Right cardiac atrium (tissue), 5 donors: ENCODE data around the gene CRIP3. TPM values are rescaled to one million over a fixed set of nuclear protein-coding genes. Genes with fewer than 3 reads are reported as not detected.
"Not testable (repeated sequence)": the region's sequence is repeated elsewhere in the genome, so short reads cannot be mapped to it uniquely, and the experiment has no call there.

Experiments used
- ATAC-seq, 2 donors: fragments of 200-7000 bp; cut with Tn5 transposase; one replicate each; pipeline versions ENCODE4 v1.8.0 to v1.9.1; 2020; ENCODE audit warnings: moderate library complexity in 2 of 2, mild to moderate bottlenecking in 1 of 2
- DNase-seq, 3 donors: peaks; one replicate each; pipeline ENCODE4 v3.0.0-alpha.2; 2020
- H3K27ac ChIP-seq: one replicate; pipeline ENCODE4 v1.5.1; 2013; ENCODE audit warnings: mild to moderate bottlenecking, low read length, control low read depth, moderate library complexity
- H3K27me3 ChIP-seq: one replicate; pipeline ENCODE4 v1.6.1; 2013; ENCODE audit not compliant: control insufficient read depth, insufficient read depth
- H3K4me1 ChIP-seq: one replicate; pipeline ENCODE4 v1.6.1; 2013; ENCODE audit warnings: low read length; ENCODE audit not compliant: control insufficient read depth, insufficient read depth
- H3K4me3 ChIP-seq: one replicate; pipeline ENCODE4 v1.5.1; 2013; ENCODE audit warnings: low read length, control low read depth
- H3K9me3 ChIP-seq: one replicate; pipeline ENCODE4 v1.6.1; 2013; ENCODE audit warnings: low read length; ENCODE audit not compliant: control insufficient read depth
- WGBS: extraction: QIAGEN DNeasy Blood & Tissue Kit; methylation state at CpG from one replicate; pipeline ENCODE4 v1.1.7; 2013; 5-methylcytosine and 5-hydroxymethylcytosine counted together
- intact Hi-C, 4 donors: fragments of 100-400 bp; cut with DNase I; formaldehyde crosslinking; loops; one replicate each; pipeline versions ENCODE4 v1.11.0 to v1.14.0; 2022 to 2023
- long read RNA-seq, 4 donors: library from polyadenylated mRNA; unstranded; transcript quantifications; one replicate each; pipeline ENCODE4 v2.0.0, GENCODE V29; 2020 to 2021
- polyA plus RNA-seq: library from polyadenylated mRNA; stranded (reverse); fragments of 200-250 nt; gene quantifications from one replicate; pipeline ENCODE4 v1.2.3, GENCODE V29; 2013
- total RNA-seq, 4 donors: library from RNA; stranded (reverse); fragmentation: NEBNext Ultra II Directional; extraction: Animal tissue kit (Norgen Biotek cat#: 25700); gene quantifications; one replicate each; pipeline ENCODE4 v1.2.1, GENCODE V29; 2021
- donor health status: healthy with polysubstance abuse.
- donor health status: DM: no; HTN: yes; CAD: no.
- donor health status: DM: no; HTN: no; CAD: no.
- donor health status: DM: no; HTN: yes; CAD: no; lungs with severe emphysema.
- donor health status: DM: yes; HTN: yes; CAD: no.

CRIP3 gene, protein sequence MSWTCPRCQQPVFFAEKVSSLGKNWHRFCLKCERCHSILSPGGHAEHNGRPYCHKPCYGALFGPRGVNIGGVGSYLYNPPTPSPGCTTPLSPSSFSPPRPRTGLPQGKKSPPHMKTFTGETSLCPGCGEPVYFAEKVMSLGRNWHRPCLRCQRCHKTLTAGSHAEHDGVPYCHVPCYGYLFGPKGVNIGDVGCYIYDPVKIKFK
- total RNA-seq (1 to 10 TPM; 1.5 to 3.4 (median 2.7) TPM), polyA plus RNA-seq (2.6 TPM)
- long read RNA-seq, donor 1, partial matches to known transcripts = 0 of 3 reads
- long read RNA-seq, donor 1, other reads (novel, unspliced or antisense) = 3 of 3 reads
- long read RNA-seq, donor 2 = 0 reads
- long read RNA-seq, donor 3 = 0 reads
- long read RNA-seq, donor 4 = 0 reads

DNA sequence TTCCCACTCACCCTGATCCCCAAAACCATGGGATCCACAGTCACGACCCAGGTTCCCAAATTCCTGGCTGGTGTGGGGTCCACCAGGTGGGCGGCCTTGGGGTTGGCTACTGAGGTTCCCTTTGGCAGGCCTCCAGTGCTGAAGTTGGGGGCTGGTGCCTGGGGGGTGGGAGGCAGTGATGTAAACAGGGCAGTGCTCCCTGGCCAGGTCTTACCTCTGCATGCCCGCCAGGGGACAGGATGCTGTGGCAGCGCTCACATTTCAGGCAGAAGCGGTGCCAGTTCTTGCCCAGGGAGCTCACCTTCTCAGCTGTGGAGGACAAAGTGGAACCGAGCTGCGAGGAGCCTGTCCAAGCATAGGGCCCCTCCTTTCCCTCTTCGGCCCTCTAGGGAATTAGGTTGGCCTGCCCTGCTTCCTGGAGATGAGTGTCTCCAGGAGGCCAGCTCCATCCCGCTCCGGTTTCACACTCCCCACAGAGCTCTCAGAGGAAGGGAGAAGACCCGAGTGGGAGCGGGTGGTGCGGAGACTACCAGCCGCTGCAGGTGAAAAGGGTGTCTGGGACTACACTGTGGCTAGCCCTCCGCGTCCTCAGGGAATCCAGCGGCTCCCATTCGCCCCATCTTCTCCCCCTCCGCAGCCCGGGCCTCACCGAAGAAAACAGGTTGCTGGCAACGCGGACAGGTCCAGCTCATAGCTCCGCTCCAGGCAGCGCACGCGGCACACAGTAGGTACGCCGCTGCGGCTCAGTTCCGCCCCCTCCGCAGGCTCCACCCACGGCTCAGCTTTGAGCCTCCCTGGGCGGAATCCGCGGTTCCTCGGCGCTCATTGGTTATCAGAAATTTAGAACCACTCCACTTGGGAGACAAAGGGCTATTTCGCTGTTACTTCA, at the start of gene CRIP3:
Gene CRIP3 (minus strand): TSS at position 726 of the 889 bp plus-strand sequence. CDS start 34 bp downstream, at position 692.
- DNase-seq (peak; percentile 55 to 70 (median 69)), ATAC-seq (peak; percentile 73 to 86)
- WGBS = 6% methylated on average over 39 of the region's 39 CpGs
- Histone ChIP-seq H3K4me1 (peaks cover 4% of the 10 kb centered on the region), H3K9me3 (no peaks in the 10 kb centered on the region), H3K27ac (no peak within 1 kb of the TSS), H3K4me3 (peak within 1 kb of the TSS; percentile 60), H3K27me3 (no peaks in the 10 kb centered on the region)
- intact Hi-C loops = no loop called here

DNA sequence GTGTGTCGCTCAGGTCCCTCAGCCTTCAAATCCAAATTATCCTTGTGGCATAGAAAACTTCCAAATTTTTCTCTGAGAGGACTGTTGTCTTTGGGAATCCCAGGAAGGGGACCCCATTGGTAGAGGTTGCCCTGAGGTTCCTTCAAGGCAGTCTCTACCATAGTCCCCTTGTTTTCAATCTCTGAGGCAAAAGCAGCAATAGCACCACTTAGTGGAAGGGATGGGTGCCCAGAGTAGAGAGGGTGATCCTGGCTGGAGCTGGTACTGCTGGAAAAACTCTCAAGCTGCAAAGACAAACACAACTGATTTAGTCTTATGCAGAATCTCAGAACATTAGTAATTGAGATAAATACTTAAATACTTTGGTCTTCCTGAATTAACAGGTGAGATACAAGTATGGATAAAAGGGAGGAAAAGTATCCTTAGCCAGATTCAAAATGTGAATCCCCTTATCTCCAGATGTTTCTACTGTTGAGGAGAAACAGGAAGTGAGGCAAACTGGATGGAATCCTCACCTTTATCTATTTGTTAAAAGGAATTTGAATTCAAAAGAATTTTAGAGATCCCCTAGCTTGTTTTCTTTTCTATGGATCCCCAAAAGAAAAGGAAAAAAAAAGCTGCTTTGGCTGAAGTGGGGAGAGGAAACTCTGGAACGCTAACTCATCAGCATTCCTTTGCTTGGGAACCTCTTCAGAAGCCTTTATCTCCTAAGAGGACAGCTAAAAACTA, 47.4 kb upstream of the CRIP3 start:
- DNase-seq (no peak), ATAC-seq (peak; percentile 47 to 63)
- Histone ChIP-seq H3K27ac (no peak overlapping the region), H3K27me3 (no peaks in the 10 kb centered on the region), H3K4me1 (no peaks in the 10 kb centered on the region), H3K9me3 (no peaks in the 10 kb centered on the region), H3K4me3 (no peak overlapping the region)
- 62% methylated on average over 2 of the region's 2 CpGs for WGBS
- intact Hi-C loops = no loop called here

DNA sequence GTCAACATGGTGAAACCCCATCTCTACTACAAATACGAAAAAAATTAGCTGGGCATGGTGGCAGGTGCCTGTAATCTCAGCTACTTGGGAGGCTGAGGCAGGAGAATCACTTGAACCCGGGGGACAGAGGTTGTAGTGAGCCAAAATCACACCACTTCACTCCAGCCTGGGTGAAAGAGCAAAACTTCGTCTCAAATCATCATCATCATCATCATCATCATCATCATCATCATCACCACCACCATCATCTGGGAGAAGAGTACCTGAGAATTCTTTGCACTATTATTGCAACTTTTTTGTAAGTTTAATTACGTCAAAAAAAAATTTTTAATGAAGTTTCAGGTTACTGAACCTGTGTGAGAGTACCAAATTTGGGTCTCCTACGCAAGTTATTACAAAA, 43.3 kb upstream of the CRIP3 start:
- ATAC-seq, H3K4me3 ChIP-seq, H3K27me3 ChIP-seq, DNase-seq, H3K9me3 ChIP-seq, intact Hi-C loops, H3K4me1 ChIP-seq, H3K27ac ChIP-seq: not testable (repeated sequence)
- WGBS = 94% methylated on average over 5 of the region's 5 CpGs

GRCh38 chr6:43347444-43347843, 38.8 kb upstream of the CRIP3 start:
- Histone ChIP-seq H3K4me1 (no peaks in the 10 kb centered on the region), H3K27me3 (no peaks in the 10 kb centered on the region), H3K9me3 (no peaks in the 10 kb centered on the region), H3K4me3 (no peak overlapping the region), H3K27ac (no peak overlapping the region)
- ATAC-seq (no peak), DNase-seq (no peak)
- intact Hi-C loops = no loop called here
- WGBS = 88% methylated on average over 3 of the region's 3 CpGs

GRCh38 chr6:43347021-43347420, 38.4 kb upstream of the CRIP3 start:
- Histone ChIP-seq H3K27ac (no peak overlapping the region), H3K27me3 (no peaks in the 10 kb centered on the region), H3K4me3 (no peak overlapping the region), H3K9me3 (no peaks in the 10 kb centered on the region), H3K4me1 (no peaks in the 10 kb centered on the region)
- intact Hi-C loops = no loop called here
- ATAC-seq (no peak), DNase-seq (no peak)
- WGBS = 76% methylated on average over 3 of the region's 3 CpGs

GRCh38 chr6:43346243-43346642, 37.6 kb upstream of the CRIP3 start:
- intact Hi-C loops, H3K4me1 ChIP-seq, H3K27ac ChIP-seq, DNase-seq, H3K9me3 ChIP-seq, H3K27me3 ChIP-seq, H3K4me3 ChIP-seq, ATAC-seq: not testable (repeated sequence)
- 96% methylated on average over 11 of the region's 11 CpGs for WGBS

DNA sequence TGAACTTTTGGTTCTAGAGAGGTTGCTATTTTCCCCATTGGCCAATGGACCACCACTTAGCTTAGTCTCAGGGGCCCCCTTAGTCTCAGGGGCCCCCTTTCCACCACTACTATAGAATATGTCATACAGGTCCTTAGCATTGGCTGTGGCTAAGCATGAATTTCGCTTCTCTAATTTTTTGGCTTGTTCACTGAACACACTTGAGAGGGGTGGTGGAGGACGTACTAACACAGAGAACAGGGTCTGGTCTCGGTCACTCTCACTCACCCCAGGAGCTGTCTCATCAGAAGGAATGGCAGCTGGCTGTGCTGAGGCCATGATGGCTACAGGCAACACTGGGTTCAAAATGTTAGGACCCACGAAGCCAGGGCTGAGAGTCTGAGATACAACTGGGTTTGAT, 30.5 kb upstream of the CRIP3 start:
- DNase-seq (no peak), ATAC-seq (no peak)
- Histone ChIP-seq H3K4me1 (no peaks in the 10 kb centered on the region), H3K27ac (no peak overlapping the region), H3K27me3 (no peaks in the 10 kb centered on the region), H3K9me3 (no peaks in the 10 kb centered on the region), H3K4me3 (no peak overlapping the region)
- intact Hi-C loops = loop anchor here (5.0 to 10.0 kb wide), 2 partner anchors 74 to 77 kb away; no protein-coding TSS in a partner anchor
- WGBS = 88% methylated on average over 4 of the region's 4 CpGs

GRCh38 chr6:43338243-43338642, 29.6 kb upstream of the CRIP3 start:
- intact Hi-C loops = loop anchor here (5.0 to 10.0 kb wide), 2 partner anchors 73 to 76 kb away; no protein-coding TSS in a partner anchor
- ATAC-seq = no peak

GRCh38 chr6:43336382-43336781, 27.8 kb upstream of the CRIP3 start:
- DNase-seq = no peak
- H3K9me3 ChIP-seq = no peaks in the 10 kb centered on the region
- no peaks in the 10 kb centered on the region for H3K27me3 ChIP-seq
- 37% methylated on average over 3 of the region's 3 CpGs for WGBS
- no peak overlapping the region for H3K27ac ChIP-seq
- H3K4me3 ChIP-seq = no peak overlapping the region
- no peak for ATAC-seq
- intact Hi-C loops = loop anchor here (5.0 to 10.0 kb wide), 2 partner anchors 72 to 74 kb away; no protein-coding TSS in a partner anchor
- no peaks in the 10 kb centered on the region for H3K4me1 ChIP-seq

More at GRCh38 chr6:43338243-43338642, 29.6 kb upstream of the CRIP3 start:
- H3K27me3 ChIP-seq = no peaks in the 10 kb centered on the region
- no peak overlapping the region for H3K27ac ChIP-seq
- H3K4me3 ChIP-seq = no peak overlapping the region
- H3K4me1 ChIP-seq = no peaks in the 10 kb centered on the region
- no peak for DNase-seq
- no peaks in the 10 kb centered on the region for H3K9me3 ChIP-seq

- H3K9me3 ChIP-seq = no peaks in the 10 kb centered on the region
- no peak for ATAC-seq
- H3K4me1 ChIP-seq = no peaks in the 10 kb centered on the region
- intact Hi-C loops = loop anchor here (5.0 to 10.0 kb wide), 2 partner anchors 71 to 73 kb away; no protein-coding TSS in a partner anchor
- H3K27ac ChIP-seq = no peak overlapping the region
- no peak for DNase-seq
- H3K27me3 ChIP-seq = no peaks in the 10 kb centered on the region
- no peak overlapping the region for H3K4me3 ChIP-seq
- WGBS = 90% methylated on average over 3 of the region's 3 CpGs
Measured at GRCh38 chr6:43335469-43335868, 26.8 kb upstream of the CRIP3 start.
